Right lobe of liver (tissue), 6 donors: ENCODE data around the gene OR2B6. TPM values are rescaled to one million over a fixed set of nuclear protein-coding genes. Genes with fewer than 3 reads are reported as not detected.
"Not testable (repeated sequence)": the region's sequence is repeated elsewhere in the genome, so short reads cannot be mapped to it uniquely, and the experiment has no call there.

Source experiments
- ATAC-seq, 4 donors: fragments of 200-7000 bp; cut with Tn5 transposase; one replicate each; pipeline ENCODE4 v1.9.1; 2020; ENCODE audit warnings: mild to moderate bottlenecking in 4 of 4, moderate library complexity in 4 of 4
- DNase-seq, 3 donors: peaks; one replicate each; pipeline ENCODE4 v3.0.0-alpha.2; 2020
- H3K27ac ChIP-seq, 3 donors: fragments of 200-600 bp; one replicate each; pipeline ENCODE4 v1.8.0; 2022
- H3K27me3 ChIP-seq, 2 donors: fragments of 200-600 bp; one replicate each; pipeline ENCODE4 v1.8.0; 2022
- H3K36me3 ChIP-seq, 4 donors: fragments of 200-600 bp; sonication (generic) in 1 of 4; one replicate each; pipeline versions ENCODE4 v1.5.1 to v1.8.0; 2017 to 2022; ENCODE audit warnings: control low read depth in 1 of 4
- H3K4me1 ChIP-seq, 4 donors: fragments of 200-600 bp; sonication (generic) in 1 of 4; one replicate each; pipeline versions ENCODE4 v1.5.1 to v1.8.0; 2017 to 2022; ENCODE audit warnings: control low read depth in 1 of 4
- H3K4me3 ChIP-seq, 3 donors: fragments of 200-600 bp; one replicate each; pipeline ENCODE4 v1.8.0; 2022
- H3K9me3 ChIP-seq, 4 donors: fragments of 200-600 bp; sonication (generic) in 1 of 4; one replicate each; pipeline versions ENCODE4 v1.5.1 to v1.8.0; 2017 to 2022; ENCODE audit warnings: control low read depth in 1 of 4
- POLR2A ChIP-seq: fragments of 450-650 bp; IDR thresholded peaks from one replicate; pipeline ENCODE4 v1.6.1; 2017; ENCODE audit warnings: antibody characterized with exemption, mild to moderate bottlenecking
- WGBS: methylation state at CpG from one replicate; pipeline ENCODE4 v1.1.6; 2018; ENCODE audit warnings: low coverage, low lambda C conversion rate; ENCODE audit not compliant: insufficient coverage; ENCODE audit errors: missing lambda C conversion rate; 5-methylcytosine and 5-hydroxymethylcytosine counted together
- intact Hi-C, 2 donors: fragments of 100-400 bp; cut with DNase I; formaldehyde crosslinking; loops; one replicate each; pipeline versions ENCODE4 v1.11.2 to v1.14.1; 2022
- total RNA-seq, 6 experiments: library from RNA; depleted of rRNA in 2 of 6; stranded (reverse); fragments of >200 nt in 2 of 6; fragmentation: NEBNext Ultra II Directional in 3 of 6; extraction: Animal tissue kit (Norgen Biotek cat#: 25700) in 3 of 6; gene quantifications; one replicate each; pipeline versions ENCODE4 v1.1.0 to v1.2.4, GENCODE V29; 2016 to 2023
- TF ChIP-seq, protein P1 (sequence below), 4 donors: fragments of 200-600 bp in 3 of 4; fragments of 450-650 bp in 1 of 4; IDR thresholded peaks; one replicate each; pipeline versions ENCODE4 v1.5.1 to v1.8.0; 2016 to 2022; ENCODE audit warnings: antibody characterized with exemption in 4 of 4, mild to moderate bottlenecking in 2 of 4
- donor health status: DM: no; HTN: yes; CAD: no.
- donor health status: DM: no; HTN: no; CAD: no.
- donor health status: DM: no; HTN: no; CAD: no.
- donor health status: DM: no; HTN: yes; CAD: no.
- donor health status: DM: no; HTN: yes; CAD: no.

The OR2B6 gene
- total RNA-seq, 6 experiments from 2014 or later, result not detected

DNA sequence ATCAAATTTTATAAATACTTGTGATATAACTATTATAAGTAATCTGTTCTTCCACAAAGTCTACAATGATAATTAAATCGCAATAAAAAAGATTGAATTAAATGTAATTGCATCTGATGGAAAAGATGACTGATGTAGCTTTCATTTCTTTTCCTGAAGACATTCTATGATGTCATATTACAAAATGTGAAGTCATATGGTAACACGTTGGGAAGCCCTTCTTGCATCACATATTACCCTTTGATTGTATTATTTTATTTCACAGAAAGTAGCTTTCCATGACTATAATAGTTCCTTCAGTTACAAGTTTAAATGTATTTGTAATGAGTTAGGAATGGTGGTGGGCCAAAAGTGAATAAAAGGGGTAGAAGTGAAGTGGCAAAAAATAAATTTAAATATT is 25.8 kb upstream of the OR2B6 start:
- intact Hi-C loops, result no loop called here
- H3K4me1 ChIP-seq, result no peaks in the 10 kb centered on the region
- TF ChIP-seq POLR2A, result no peak
- TF ChIP-seq, protein P1, sequence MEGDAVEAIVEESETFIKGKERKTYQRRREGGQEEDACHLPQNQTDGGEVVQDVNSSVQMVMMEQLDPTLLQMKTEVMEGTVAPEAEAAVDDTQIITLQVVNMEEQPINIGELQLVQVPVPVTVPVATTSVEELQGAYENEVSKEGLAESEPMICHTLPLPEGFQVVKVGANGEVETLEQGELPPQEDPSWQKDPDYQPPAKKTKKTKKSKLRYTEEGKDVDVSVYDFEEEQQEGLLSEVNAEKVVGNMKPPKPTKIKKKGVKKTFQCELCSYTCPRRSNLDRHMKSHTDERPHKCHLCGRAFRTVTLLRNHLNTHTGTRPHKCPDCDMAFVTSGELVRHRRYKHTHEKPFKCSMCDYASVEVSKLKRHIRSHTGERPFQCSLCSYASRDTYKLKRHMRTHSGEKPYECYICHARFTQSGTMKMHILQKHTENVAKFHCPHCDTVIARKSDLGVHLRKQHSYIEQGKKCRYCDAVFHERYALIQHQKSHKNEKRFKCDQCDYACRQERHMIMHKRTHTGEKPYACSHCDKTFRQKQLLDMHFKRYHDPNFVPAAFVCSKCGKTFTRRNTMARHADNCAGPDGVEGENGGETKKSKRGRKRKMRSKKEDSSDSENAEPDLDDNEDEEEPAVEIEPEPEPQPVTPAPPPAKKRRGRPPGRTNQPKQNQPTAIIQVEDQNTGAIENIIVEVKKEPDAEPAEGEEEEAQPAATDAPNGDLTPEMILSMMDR (IDR thresholded peaks at IDR 0.05), result no peak
- no peaks in the 10 kb centered on the region for H3K27me3 ChIP-seq
- WGBS, result 69% methylated on average over 2 of the region's 2 CpGs
- no peak for ATAC-seq
- H3K4me3 ChIP-seq, result no peak overlapping the region
- H3K27ac ChIP-seq, result no peak overlapping the region
- DNase-seq, result no peak
- no peaks in the 10 kb centered on the region for H3K9me3 ChIP-seq
- H3K36me3 ChIP-seq, result no peaks in the 10 kb centered on the region

DNA sequence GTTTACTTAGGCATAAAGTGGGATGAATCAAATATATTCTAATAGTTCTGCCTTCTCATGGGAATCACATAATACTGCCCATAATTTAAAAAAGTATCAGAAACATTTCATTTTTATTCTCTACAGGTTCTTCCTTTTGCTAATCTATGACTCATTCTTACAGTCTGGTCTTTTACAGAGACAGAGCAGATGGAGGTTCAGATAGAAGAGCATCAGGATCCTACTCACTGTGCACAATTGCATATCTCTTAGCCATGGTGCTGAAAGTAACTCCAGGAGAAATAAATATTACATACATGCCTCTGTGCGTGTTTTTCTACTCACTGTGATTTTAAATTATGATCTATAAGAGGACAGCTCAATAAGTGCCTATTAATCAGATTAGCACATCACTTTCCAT is 16.3 kb upstream of the OR2B6 start:
- 44% methylated on average over 1 of the region's 1 CpG for WGBS
- H3K4me3 ChIP-seq, result no peak overlapping the region
- H3K27me3 ChIP-seq, result no peaks in the 10 kb centered on the region
- no peak overlapping the region for H3K27ac ChIP-seq
- no peaks in the 10 kb centered on the region for H3K36me3 ChIP-seq
- H3K4me1 ChIP-seq, result no peaks in the 10 kb centered on the region
- ATAC-seq (no peak), DNase-seq (no peak)
- intact Hi-C loops, result no loop called here
- no peaks in the 10 kb centered on the region for H3K9me3 ChIP-seq
- TF ChIP-seq, protein P1 (IDR thresholded peaks at IDR 0.05), result no peak
- no peak for TF ChIP-seq POLR2A

GRCh38 chr6:27943072-27943471 is 14.0 kb upstream of the OR2B6 start:
- H3K9me3 ChIP-seq, H3K4me3 ChIP-seq, H3K36me3 ChIP-seq, H3K4me1 ChIP-seq, ATAC-seq, DNase-seq, H3K27me3 ChIP-seq, intact Hi-C loops, H3K27ac ChIP-seq: not testable (repeated sequence)
- WGBS, result no CpG with 5 or more reads among the region's 6 CpGs

DNA sequence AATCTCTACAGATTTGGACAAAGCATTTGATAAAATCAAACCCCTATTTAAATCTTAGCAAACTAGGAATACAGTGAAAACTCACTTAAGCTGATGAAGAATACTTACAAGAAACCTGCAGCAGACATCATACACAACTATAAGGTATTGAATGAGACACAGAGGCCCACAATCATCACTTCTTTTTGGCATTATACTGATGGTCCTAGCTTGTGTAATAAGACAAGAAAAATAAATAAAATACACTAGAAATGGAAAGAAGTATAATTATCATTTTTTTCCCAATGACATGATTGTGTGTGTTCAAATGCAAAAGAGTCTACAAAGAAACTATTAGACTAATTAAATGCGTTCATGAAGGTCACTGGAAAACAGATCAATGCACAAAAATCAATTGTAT is 8.8 kb upstream of the OR2B6 start:
- intact Hi-C loops, result no loop called here
- H3K9me3 ChIP-seq, result no peaks in the 10 kb centered on the region
- WGBS, result 32% methylated on average over 1 of the region's 1 CpG
- ATAC-seq (no peak), DNase-seq (no peak)
- no peaks in the 10 kb centered on the region for H3K36me3 ChIP-seq
- no peak overlapping the region for H3K27ac ChIP-seq
- H3K27me3 ChIP-seq, result no peaks in the 10 kb centered on the region
- no peaks in the 10 kb centered on the region for H3K4me1 ChIP-seq
- TF ChIP-seq POLR2A, result no peak
- TF ChIP-seq, protein P1 (IDR thresholded peaks at IDR 0.05), result no peak
- H3K4me3 ChIP-seq, result no peak overlapping the region

- WGBS, result 13% methylated on average over 1 of the region's 1 CpG
These were observed 6.0 kb upstream of the OR2B6 start for GRCh38 chr6:27951040-27951439.

More at GRCh38 chr6:27951040-27951439, 6.0 kb upstream of the OR2B6 start:
- Histone ChIP-seq H3K36me3 (no peaks in the 10 kb centered on the region), H3K4me1 (no peaks in the 10 kb centered on the region), H3K9me3 (no peaks in the 10 kb centered on the region), H3K27me3 (no peaks in the 10 kb centered on the region), H3K4me3 (no peak overlapping the region), H3K27ac (no peak overlapping the region)
- intact Hi-C loops, result no loop called here
- ATAC-seq (no peak), DNase-seq (no peak)
- TF ChIP-seq, protein P1 (IDR thresholded peaks at IDR 0.05), result no peak
- no peak for TF ChIP-seq POLR2A
